CD4-positive, CD25-positive, alpha-beta regulatory T cell (primary cell): ENCODE data around the gene NOX4. TPM values are rescaled to one million over a fixed set of nuclear protein-coding genes. Genes with fewer than 3 reads are reported as not detected.

Experiments used
- ATAC-seq, 2 donors: fragments of 150-1000 bp; cut with Tn5 transposase; one replicate each; pipeline ENCODE4 v1.10.0; 2021; ENCODE audit warnings: low read depth in 2 of 2, moderate number of reproducible peaks in 2 of 2, moderate library complexity in 1 of 2
- DNase-seq, 3 donors: peaks; one replicate each; pipeline versions ENCODE4 v3.0.0 to v3.0.0-alpha.2; 2012 to 2022; ENCODE audit warnings: mixed read lengths in 1 of 3
- H3K27ac ChIP-seq: one replicate; pipeline ENCODE4 v1.7.0; 2013; ENCODE audit warnings: mild to moderate bottlenecking, low read length; ENCODE audit not compliant: insufficient read depth, poor library complexity, severe bottlenecking
- H3K27me3 ChIP-seq: one replicate; pipeline ENCODE4 v1.7.0; 2013; ENCODE audit warnings: low read length; ENCODE audit not compliant: control insufficient read depth, insufficient read depth
- H3K36me3 ChIP-seq: one replicate; pipeline ENCODE4 v1.7.0; 2013; ENCODE audit warnings: mild to moderate bottlenecking, low read length, moderate library complexity; ENCODE audit not compliant: control insufficient read depth, insufficient read depth
- H3K4me1 ChIP-seq: 2 replicates; pipeline ENCODE4 v1.7.0; 2013; ENCODE audit warnings: mild to moderate bottlenecking, low read length; ENCODE audit not compliant: insufficient read depth, control insufficient read depth, poor library complexity, severe bottlenecking
- H3K4me3 ChIP-seq: one replicate; pipeline ENCODE4 v1.7.0; 2013; ENCODE audit warnings: low read depth, mild to moderate bottlenecking, low read length, moderate library complexity
- H3K9me3 ChIP-seq, 2 experiments: 1 replicate in 1 of 2; 2 replicates in 1 of 2; pipeline ENCODE4 v1.7.0; 2013; ENCODE audit warnings: low read length in 2 of 2, mild to moderate bottlenecking in 1 of 2, moderate library complexity in 1 of 2; ENCODE audit not compliant: control insufficient read depth in 2 of 2
- H3K27ac Mint-ChIP-seq, 3 donors: one replicate each; pipeline ENCODE4 v1.8.0; 2020 to 2022; ENCODE audit warnings: mild to moderate bottlenecking in 3 of 3, mixed read lengths in 3 of 3, moderate library complexity in 2 of 3
- H3K27me3 Mint-ChIP-seq: one replicate; pipeline ENCODE4 v1.8.0; 2022; ENCODE audit warnings: mild to moderate bottlenecking, mixed read lengths
- H3K36me3 Mint-ChIP-seq: one replicate; pipeline ENCODE4 v1.8.0; 2020; ENCODE audit warnings: mixed read lengths
- H3K4me1 Mint-ChIP-seq, 4 donors: one replicate each; pipeline ENCODE4 v1.8.0; 2020 to 2022; ENCODE audit warnings: mixed read lengths in 4 of 4, mild to moderate bottlenecking in 1 of 4
- H3K4me3 Mint-ChIP-seq, 4 donors: one replicate each; pipeline ENCODE4 v1.8.0; 2020 to 2022; ENCODE audit warnings: mild to moderate bottlenecking in 4 of 4, mixed read lengths in 4 of 4, moderate library complexity in 3 of 4
- H3K9me3 Mint-ChIP-seq, 7 donors: one replicate each; pipeline ENCODE4 v1.8.0; 2020 to 2022; ENCODE audit warnings: mixed read lengths in 7 of 7, mild to moderate bottlenecking in 3 of 7, moderate library complexity in 2 of 7
- polyA plus RNA-seq, 4 donors: library from polyadenylated mRNA; unstranded; fragments of 300-500 nt; fragmentation: Illumina TruSeq; gene quantifications; one replicate each; pipeline ENCODE4 v1.2.3, GENCODE V29; 2021
- total RNA-seq: library from RNA; stranded (reverse); gene quantifications from one replicate; pipeline ENCODE4 v1.2.3, GENCODE V29; 2022

The NOX4 gene
- total and polyA plus RNA-seq, 5 donors from 2014 or later, result not detected

DNA sequence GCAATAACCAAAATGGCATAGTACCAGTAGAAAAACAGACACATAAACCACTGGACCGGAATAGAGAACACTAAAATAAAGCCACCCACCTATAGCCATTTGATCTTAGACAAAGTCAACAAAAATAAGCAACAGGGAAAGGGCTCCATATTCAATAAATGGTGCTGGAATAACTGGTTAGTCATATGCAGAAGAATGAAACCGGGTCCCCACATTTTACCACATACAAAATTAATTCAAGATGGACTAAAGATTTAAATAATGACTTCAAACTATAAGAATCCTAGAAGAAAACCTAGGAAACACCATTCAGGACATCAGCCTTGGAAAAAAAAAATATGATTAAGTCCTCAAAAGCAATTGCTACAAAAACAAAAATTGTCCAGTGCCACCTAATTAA is 30.1 kb upstream of the NOX4 start:
- Histone ChIP-seq H3K9me3 (no peaks in the 10 kb centered on the region), H3K36me3 (no peaks in the 10 kb centered on the region), H3K4me3 (no peak overlapping the region), H3K4me1 (no peaks in the 10 kb centered on the region), H3K27ac (no peak overlapping the region), H3K27me3 (no peaks in the 10 kb centered on the region)
- Mint-ChIP-seq H3K9me3 (peaks cover 0 to 30% (median 0%) of the 10 kb centered on the region in 7 donors), H3K4me1 (no peaks in the 10 kb centered on the region), H3K27me3 (no peaks in the 10 kb centered on the region), H3K36me3 (no peaks in the 10 kb centered on the region), H3K27ac (no peak overlapping the region), H3K4me3 (no peak overlapping the region)
- no peak for ATAC-seq
- DNase-seq, result no peak

DNA sequence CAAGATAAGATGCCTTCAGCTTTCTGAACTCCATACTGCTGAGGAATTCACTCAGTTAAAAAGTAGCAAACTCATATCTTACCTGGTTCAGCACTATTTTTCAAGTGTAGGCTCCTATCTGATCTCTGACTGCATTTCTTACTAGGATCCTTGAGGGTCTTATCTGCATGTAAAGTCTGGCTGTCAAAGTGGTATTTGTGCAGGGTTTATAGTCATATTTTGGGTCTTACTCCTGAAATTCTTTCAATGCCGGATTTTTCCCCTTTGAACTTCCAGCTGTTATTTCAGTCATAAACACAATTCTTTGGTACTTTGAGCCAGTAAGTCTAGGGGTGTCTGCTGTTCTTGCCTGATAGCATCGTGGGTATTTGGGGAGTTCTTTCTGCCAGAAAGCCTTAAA is 25.3 kb upstream of the NOX4 start:
- H3K9me3 Mint-ChIP-seq, result peaks cover 1 to 28% (median 4%) of the 10 kb centered on the region in 7 donors
- Histone ChIP-seq H3K36me3 (no peaks in the 10 kb centered on the region), H3K27ac (no peak overlapping the region), H3K27me3 (no peaks in the 10 kb centered on the region), H3K4me3 (no peak overlapping the region), H3K4me1 (no peaks in the 10 kb centered on the region), H3K9me3 (peaks cover 0 to 2% of the 10 kb centered on the region in 2 experiments)
- DNase-seq (no peak), ATAC-seq (no peak)
- no peaks in the 10 kb centered on the region for H3K36me3 Mint-ChIP-seq
- no peaks in the 10 kb centered on the region for H3K27me3 Mint-ChIP-seq
- no peak overlapping the region for H3K27ac Mint-ChIP-seq
- H3K4me3 Mint-ChIP-seq, result no peak overlapping the region
- H3K4me1 Mint-ChIP-seq, result no peaks in the 10 kb centered on the region

DNA sequence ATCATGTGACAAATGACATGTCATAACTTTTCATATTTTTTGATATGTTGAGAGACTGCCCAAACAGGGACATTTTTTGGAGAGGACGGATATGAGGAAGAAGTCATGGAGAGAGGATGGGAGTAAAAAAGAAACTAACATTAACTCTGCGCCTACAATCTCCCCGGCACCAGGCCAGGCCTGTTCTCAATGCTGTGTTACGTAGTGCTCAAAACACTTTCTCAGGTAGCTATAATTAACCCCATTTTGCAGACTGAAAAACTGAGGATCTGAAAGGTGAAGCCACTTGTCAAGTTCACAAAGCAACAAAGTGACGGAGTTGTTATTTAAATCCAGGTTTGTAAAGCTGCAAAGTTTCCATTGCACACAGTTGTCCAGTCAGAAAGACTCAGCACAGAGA is 17.4 kb upstream of the NOX4 start:
- H3K36me3 Mint-ChIP-seq, result no peaks in the 10 kb centered on the region
- peaks cover 4 to 16% (median 6%) of the 10 kb centered on the region in 7 donors for H3K9me3 Mint-ChIP-seq
- no peak overlapping the region for H3K27ac Mint-ChIP-seq
- Histone ChIP-seq H3K9me3 (peaks cover 0 to 2% of the 10 kb centered on the region in 2 experiments), H3K27ac (no peak overlapping the region), H3K36me3 (no peaks in the 10 kb centered on the region), H3K27me3 (no peaks in the 10 kb centered on the region), H3K4me3 (no peak overlapping the region), H3K4me1 (no peaks in the 10 kb centered on the region)
- DNase-seq (no peak), ATAC-seq (no peak)
- H3K27me3 Mint-ChIP-seq, result no peaks in the 10 kb centered on the region
- no peaks in the 10 kb centered on the region for H3K4me1 Mint-ChIP-seq
- no peak overlapping the region for H3K4me3 Mint-ChIP-seq

DNA sequence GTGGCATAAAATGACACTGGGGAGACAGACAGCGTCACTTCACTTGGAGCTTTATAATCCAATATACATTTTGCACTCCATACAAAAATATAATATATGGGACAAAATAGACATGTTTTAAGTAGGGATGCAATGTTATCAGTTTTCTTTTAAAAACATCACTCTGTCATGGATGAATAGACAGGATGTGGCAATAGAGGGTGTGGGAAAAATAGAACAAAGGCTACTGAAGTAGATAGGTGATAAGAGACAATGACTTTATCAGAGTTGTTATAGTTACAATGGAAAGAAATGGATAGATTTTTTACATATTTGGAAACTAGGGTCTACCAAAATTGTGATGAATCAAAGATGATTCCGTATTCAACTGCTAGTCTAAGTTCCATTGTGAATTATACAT is 13.1 kb upstream of the NOX4 start:
- no peak for ATAC-seq
- no peaks in the 10 kb centered on the region for H3K4me1 ChIP-seq
- Mint-ChIP-seq H3K27me3 (no peaks in the 10 kb centered on the region), H3K36me3 (no peaks in the 10 kb centered on the region), H3K4me3 (no peak overlapping the region), H3K27ac (no peak overlapping the region), H3K4me1 (no peaks in the 10 kb centered on the region), H3K9me3 (peaks cover 2 to 9% (median 6%) of the 10 kb centered on the region in 7 donors)
- no peak overlapping the region for H3K4me3 ChIP-seq
- no peaks in the 10 kb centered on the region for H3K9me3 ChIP-seq
- no peaks in the 10 kb centered on the region for H3K27me3 ChIP-seq
- H3K36me3 ChIP-seq, result no peaks in the 10 kb centered on the region
- DNase-seq, result no peak
- H3K27ac ChIP-seq, result no peak overlapping the region

DNA sequence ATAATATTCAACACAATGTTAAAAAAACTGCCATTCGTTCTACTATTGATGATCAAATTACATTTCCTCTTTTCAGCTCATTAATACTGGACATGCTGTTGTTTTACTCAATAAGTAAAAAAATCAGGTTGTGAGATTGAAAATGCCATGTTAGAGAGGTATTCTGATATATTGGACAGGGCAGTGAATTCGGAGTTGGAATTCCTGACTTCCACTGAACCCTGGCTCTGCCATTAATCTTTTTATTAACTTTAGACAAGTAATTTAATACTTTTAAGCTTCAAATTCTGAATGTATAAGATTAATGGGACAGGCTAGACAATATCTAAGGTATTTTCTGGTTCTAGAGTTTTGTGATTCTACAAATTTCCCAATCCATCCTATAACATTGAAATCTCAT is 12.2 kb upstream of the NOX4 start:
- Mint-ChIP-seq H3K27ac (no peak overlapping the region), H3K4me1 (no peaks in the 10 kb centered on the region), H3K4me3 (no peak overlapping the region), H3K9me3 (peaks cover 2 to 8% (median 4%) of the 10 kb centered on the region in 7 donors), H3K36me3 (no peaks in the 10 kb centered on the region), H3K27me3 (no peaks in the 10 kb centered on the region)
- H3K27ac ChIP-seq, result no peak overlapping the region
- no peaks in the 10 kb centered on the region for H3K27me3 ChIP-seq
- no peak for DNase-seq
- ATAC-seq, result no peak
- no peak overlapping the region for H3K4me3 ChIP-seq
- H3K36me3 ChIP-seq, result no peaks in the 10 kb centered on the region
- H3K4me1 ChIP-seq, result no peaks in the 10 kb centered on the region
- no peaks in the 10 kb centered on the region for H3K9me3 ChIP-seq

DNA sequence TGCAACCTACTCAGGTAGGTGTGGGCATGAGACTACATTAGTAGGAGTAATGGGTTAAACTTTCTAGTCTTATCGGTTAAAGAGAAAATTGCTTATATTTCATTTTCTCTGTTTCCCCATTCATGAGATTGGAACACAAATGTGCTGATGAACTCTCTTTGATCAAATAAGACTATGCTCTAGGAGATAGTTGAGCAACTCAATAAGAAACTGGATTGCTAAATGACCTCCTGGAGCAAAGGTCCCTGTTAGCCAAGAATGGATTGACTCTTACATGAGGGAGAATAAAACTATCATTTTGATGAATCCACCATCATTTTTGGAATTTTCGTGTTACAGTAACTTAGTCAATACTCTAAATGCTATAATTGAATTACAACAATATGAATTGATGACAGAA is 11.1 kb upstream of the NOX4 start:
- H3K27me3 Mint-ChIP-seq, result no peaks in the 10 kb centered on the region
- no peak overlapping the region for H3K27ac Mint-ChIP-seq
- no peaks in the 10 kb centered on the region for H3K36me3 Mint-ChIP-seq
- ATAC-seq (no peak), DNase-seq (no peak)
- peaks cover 2 to 8% (median 4%) of the 10 kb centered on the region in 7 donors for H3K9me3 Mint-ChIP-seq
- Histone ChIP-seq H3K4me3 (no peak overlapping the region), H3K9me3 (no peaks in the 10 kb centered on the region), H3K36me3 (no peaks in the 10 kb centered on the region), H3K4me1 (no peaks in the 10 kb centered on the region), H3K27me3 (no peaks in the 10 kb centered on the region), H3K27ac (no peak overlapping the region)
- H3K4me1 Mint-ChIP-seq, result no peaks in the 10 kb centered on the region
- no peak overlapping the region for H3K4me3 Mint-ChIP-seq

DNA sequence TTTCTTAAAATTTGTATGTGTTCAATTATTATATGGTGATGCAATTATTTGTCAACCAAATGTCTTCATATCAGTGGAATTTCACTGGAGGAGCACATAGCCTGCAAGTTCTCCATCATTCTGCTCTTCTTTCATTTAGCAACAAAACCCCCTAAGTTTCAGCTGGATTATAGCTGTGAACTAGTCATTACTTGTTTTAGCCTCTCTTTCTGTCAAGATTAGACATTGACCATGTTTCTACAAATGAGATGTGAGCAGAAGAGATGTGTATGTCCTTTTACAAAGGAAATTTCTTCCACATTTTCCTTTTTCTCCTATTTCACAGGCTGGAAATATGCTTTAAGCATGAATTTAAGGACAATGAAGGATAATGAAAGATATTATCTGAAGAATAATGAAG is 9.2 kb upstream of the NOX4 start:
- no peak overlapping the region for H3K27ac ChIP-seq
- DNase-seq (no peak), ATAC-seq (no peak)
- Mint-ChIP-seq H3K4me1 (no peaks in the 10 kb centered on the region), H3K27me3 (no peaks in the 10 kb centered on the region), H3K9me3 (peaks cover 0 to 8% (median 4%) of the 10 kb centered on the region in 7 donors), H3K27ac (no peak overlapping the region), H3K4me3 (no peak overlapping the region), H3K36me3 (no peaks in the 10 kb centered on the region)
- no peaks in the 10 kb centered on the region for H3K27me3 ChIP-seq
- no peak overlapping the region for H3K4me3 ChIP-seq
- no peaks in the 10 kb centered on the region for H3K36me3 ChIP-seq
- H3K4me1 ChIP-seq, result no peaks in the 10 kb centered on the region
- no peaks in the 10 kb centered on the region for H3K9me3 ChIP-seq

DNA sequence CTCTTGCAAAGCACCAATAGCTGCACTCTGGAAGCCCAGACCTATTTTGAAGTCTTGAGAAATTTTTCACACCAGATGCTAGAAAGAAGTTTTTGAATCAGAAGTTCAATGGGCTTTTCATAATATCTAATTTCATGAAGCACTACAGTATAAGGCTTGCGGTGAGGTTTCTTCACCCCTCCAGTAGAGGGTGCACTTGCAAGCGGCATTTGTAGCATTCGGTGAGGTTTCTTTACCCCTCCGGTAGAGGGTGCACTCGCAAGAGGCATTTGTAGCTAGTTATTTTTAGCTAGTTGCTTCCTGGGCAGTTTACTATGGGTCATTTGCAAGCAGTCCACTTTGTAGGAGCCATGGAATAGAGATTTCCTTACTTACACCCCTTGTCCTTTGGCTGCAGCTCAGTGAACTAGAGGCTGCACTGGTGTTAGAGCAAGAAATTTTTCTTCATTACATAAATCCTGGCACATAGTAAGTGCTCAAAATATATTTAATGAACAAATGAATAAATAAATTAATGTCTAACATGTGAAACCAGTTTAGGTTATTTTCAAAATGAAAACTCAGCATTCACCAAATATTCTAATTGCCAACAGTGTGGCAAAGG is 7.8 kb upstream of the NOX4 start:
- DNase-seq (peak in 1 of 3 donors; percentile 0), ATAC-seq (no peak)
- H3K9me3 ChIP-seq, result no peaks in the 10 kb centered on the region
- H3K36me3 ChIP-seq, result no peaks in the 10 kb centered on the region
- no peaks in the 10 kb centered on the region for H3K27me3 ChIP-seq
- Mint-ChIP-seq H3K36me3 (no peaks in the 10 kb centered on the region), H3K27ac (no peak overlapping the region), H3K4me1 (no peaks in the 10 kb centered on the region), H3K27me3 (no peaks in the 10 kb centered on the region), H3K9me3 (peaks cover 0 to 8% (median 2%) of the 10 kb centered on the region in 7 donors), H3K4me3 (no peak overlapping the region)
- no peak overlapping the region for H3K27ac ChIP-seq
- no peak overlapping the region for H3K4me3 ChIP-seq
- no peaks in the 10 kb centered on the region for H3K4me1 ChIP-seq
